HG03442 (cell line): ENCODE data around the gene PCIF1.
"Not testable (repeated sequence)": the region's sequence is repeated elsewhere in the genome, so short reads cannot be mapped to it uniquely, and the experiment has no call there.

Experiments used
- ATAC-seq: cut with Tn5 transposase; IDR thresholded peaks from one replicate; pipeline ENCODE4 v1.9.1; 2021; ENCODE audit warnings: mild to moderate bottlenecking, moderate library complexity; ENCODE audit not compliant: unreplicated experiment

Gene PCIF1

DNA sequence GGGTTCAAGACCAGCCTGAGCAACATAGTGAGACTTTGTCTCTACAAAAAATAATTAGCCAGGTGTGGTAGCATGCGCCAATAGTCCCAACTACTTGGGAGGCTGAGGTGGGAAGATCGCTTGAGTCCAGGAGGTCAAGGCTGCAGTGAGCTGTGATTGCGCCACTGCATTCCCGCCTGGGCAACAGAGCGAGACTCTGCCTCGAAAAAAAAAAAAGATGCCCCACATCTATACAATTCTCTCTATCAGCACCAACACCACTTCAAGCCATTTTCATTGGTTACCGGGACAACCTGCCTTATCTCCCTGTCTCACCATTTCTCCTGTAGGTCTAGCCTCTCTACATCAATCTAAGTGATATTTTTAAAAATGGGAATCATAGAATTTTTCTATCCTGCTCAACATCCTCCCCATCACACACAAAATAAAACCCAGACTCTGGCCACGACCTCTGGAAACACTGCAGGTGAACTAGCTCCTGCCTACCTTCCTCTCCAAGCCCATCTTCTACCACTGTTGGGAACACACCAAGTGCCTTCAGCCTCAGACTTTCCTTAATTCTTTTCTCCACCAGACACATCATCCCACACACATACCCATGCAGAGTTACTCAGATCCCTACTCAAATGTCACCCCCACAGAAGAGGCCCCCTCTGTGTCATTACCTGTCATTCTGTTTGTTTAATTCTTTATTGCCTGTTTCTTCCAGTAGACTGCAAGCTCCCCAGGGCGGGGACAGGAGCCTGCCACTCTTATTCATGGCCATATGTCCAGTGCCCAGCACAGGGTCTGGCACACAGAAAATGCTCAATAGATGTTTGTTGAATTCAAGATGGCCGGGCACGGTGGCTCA lies 12.9 kb upstream of the PCIF1 start:
- ATAC-seq: no peak

DNA sequence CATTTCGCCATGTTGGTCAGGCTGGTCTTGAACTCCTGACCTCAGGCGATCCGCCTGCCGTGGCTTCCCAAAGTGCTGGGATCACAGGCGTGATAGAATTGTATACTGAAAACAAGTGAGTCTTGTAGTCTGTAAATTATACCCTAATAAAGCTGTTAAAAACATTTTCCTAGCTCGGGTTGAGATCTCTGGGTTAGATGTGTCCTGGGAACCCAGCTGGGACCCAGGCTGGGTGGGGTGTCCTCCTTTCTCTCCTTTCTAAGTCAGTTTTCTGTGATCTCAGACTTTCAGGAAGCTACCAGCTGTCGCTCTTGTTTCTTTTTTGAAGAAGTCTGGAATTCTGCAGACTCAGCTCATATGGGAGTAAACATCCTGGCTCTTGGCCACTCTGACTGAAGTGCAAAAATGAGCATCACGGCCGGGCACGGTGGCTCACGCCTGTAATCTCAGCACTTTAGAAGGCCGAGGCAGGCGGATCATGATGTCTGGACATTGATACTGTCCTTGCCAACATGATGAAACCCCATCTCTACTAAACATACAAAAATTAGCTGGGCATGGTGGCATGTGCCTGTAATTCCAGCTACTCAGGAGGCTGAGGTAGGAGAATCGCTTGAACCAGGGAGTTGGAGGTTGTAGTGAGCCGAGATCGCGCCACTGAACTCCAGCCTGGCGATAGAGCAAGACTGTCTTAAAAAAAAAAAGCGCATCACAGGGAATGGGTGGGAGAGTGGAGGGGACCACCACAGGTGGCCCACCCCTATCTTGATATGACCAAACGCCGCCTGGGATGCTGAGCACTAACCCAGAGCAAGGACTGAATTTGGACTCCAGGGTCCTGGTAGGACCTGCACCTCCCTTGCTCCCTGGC lies 9.9 kb upstream of the PCIF1 start:
- ATAC-seq: no peak

GRCh38 chr20:45925821-45926506 lies 8.5 kb upstream of the PCIF1 start:
- no peak for ATAC-seq

- ATAC-seq: no peak
These were observed 7.8 kb upstream of the PCIF1 start for GRCh38 chr20:45926731-45927070.

DNA sequence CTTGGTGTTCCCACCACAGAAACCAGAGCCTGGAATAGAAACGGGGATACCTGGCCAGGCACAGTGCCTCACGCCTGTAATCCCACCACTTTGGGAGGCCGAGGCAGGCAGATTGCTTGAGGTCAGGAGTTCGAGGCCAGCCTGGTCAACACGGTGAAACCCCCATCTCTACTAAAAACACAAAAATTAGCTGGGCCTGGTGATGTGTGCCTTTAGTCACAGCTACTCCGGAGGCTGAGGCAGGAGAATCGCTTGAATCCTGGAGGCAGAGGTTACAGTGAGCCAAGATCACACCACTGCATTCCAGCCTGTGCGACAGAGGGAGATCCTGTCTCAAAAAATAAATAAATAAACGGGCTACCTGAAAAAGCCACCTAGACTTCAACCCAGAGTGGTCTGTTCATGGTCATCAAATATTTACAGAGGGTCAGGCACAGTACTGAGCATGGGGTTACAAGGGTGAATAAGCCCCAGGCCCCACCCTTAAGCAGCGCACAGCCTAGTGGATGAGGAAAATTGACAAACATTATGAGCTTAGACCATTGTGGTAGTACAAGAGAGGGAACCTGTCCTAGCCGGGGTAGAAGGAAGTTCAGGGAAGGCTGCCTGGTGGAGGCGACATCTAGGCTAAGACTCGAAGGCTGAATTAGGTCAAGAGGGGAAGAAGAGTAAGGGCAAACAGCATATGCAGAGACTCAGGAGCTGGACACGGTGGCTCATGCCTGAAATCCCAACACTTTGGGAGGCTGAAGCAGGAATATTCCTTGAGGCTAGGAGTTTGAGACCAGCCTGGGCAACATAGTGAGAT lies 7.2 kb upstream of the PCIF1 start:
- ATAC-seq: no peak

GRCh38 chr20:45931680-45932079 lies 2.8 kb upstream of the PCIF1 start:
- not testable (repeated sequence) for ATAC-seq

GRCh38 chr20:45933266-45934045 lies 1.0 kb upstream of the PCIF1 start:
- ATAC-seq: no peak

DNA sequence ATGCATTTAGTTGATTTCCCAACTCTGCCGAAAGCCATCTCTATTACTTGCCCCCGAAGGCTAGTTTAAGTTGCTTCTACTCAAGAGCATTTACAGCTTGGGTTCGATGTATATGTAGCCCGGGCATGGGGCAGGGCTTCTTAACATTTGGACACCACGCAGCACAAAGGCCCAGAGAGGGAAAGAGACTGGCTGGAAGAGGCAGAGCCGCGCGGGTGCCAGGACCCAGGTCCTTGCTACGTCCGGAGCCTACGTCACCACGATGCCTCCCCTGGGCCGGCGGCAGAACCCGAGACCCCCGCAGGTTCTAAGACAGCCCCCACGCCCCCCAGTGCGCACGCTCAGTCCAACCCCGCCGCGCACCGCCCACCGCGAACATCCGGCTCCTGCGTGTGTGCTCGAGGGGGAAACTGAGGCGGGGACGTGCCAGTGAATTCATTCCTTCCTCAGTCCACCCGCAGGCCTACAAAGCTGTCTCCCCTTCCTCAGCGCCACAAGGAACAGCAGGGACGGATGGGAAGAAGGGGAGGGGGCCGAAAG lies 367 bp upstream of the PCIF1 start:
- ATAC-seq: peak; percentile 6

DNA sequence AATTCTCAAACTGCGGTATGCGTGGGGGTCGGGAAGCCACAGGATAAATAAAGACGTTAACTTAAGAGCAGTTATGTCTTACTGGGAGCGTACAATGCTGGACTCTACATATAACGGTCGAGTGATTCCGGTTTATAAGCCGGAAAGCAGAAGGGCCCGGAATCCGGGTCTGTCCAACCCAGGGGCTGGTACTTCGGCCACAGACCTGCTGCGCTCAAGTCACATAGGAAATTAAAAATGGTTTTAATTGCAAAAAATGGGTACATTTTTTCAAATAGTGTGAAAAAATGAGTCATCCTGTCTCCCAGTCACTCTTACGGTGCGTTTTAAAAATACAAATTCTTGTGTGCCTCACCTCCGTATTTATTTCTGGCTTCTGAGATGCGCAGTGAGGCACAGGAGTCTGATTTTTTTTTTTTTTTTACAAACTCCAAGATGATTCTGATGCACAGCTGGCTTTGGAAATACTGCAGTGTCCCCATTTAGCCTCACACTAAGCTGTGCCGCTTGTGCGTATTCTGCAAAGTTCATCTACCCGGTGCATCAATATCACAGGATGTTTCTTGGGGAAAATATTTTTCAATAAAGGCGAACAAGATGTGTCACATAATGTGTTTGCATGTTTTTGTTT lies 1.0 kb downstream of the PCIF1 start:
- ATAC-seq: no peak

DNA sequence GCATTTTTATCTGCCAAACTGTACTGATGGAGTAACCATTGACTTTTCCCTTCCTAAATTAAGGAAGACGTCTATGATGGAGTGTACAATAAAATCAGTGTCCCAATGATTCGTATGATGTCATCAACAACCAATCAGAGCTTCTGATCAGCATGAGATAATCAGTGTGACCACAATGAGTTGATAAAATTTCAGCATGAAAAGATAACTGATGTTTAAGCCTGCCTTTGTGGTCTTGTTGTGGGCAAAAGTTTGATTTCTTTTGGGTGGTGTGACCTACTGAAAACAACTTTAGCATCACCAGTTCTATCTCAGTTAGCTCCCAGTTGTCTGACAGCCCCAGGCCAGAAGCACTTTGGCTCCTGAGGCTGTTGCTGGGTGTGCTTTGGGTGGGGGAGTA lies 3.3 kb downstream of the PCIF1 start:
- no peak for ATAC-seq

GRCh38 chr20:45938727-45939438 lies 4.4 kb downstream of the PCIF1 start:
- ATAC-seq: no peak

GRCh38 chr20:45940053-45940452 lies 5.6 kb downstream of the PCIF1 start:
- ATAC-seq: no peak

GRCh38 chr20:45940469-45940868 lies 6.0 kb downstream of the PCIF1 start:
- ATAC-seq: no peak

DNA sequence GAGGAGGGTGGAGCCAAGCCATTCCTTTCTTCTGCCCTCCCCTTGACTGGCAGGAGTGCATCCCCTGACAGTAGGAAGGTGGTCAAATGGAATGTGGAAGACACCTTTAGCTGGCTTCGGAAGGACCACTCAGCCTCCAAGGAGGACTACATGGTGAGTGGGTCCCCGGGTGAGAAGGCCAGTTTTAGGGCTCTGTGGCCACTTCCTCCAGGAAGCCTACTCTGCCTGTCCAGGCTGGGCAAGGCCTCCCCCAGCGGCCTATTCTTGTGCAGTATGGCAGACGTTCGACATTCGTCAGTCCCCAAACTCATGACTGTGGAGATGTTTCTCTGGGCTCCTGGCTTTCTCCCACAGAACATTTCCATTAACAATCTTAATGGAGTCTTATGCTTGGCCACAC lies 9.1 kb downstream of the PCIF1 start:
- no peak for ATAC-seq

DNA sequence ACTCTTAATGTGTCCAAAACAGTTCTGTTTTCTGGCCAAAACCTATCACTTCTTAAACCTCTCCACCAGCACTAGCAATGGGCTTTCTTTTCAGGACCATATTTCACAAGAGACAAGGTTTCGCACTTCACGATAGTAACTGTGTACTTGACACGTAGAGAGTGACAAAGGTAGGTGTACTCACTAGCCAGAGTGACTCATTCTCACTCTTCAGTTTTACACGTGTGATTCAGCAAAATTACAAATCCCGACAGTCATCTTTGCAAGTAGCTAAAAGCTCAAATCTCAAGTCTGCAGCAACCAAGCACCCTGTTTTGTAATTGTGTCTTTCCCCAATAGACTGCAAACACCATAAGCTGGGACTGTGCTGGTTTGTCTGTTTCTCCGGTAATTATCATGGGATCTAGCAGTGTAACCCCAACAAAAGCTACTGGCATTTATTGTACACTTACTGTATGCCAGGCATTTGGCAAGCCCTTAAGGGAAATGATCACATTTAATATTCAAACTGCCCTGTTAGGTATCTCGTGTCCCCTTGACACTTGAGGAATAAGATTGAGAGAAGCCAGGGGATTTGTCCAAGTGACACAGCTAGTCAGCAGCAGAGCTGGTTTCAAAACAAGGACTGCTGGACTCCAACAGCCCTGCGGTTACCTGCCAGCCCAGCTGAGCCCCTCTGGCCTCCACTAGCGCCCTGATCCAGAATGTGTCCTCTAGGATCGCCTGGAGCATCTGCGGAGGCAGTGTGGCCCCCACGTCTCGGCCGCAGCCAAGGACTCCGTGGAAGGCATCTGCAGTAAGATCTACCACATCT lies 9.9 kb downstream of the PCIF1 start:
- no peak for ATAC-seq

DNA sequence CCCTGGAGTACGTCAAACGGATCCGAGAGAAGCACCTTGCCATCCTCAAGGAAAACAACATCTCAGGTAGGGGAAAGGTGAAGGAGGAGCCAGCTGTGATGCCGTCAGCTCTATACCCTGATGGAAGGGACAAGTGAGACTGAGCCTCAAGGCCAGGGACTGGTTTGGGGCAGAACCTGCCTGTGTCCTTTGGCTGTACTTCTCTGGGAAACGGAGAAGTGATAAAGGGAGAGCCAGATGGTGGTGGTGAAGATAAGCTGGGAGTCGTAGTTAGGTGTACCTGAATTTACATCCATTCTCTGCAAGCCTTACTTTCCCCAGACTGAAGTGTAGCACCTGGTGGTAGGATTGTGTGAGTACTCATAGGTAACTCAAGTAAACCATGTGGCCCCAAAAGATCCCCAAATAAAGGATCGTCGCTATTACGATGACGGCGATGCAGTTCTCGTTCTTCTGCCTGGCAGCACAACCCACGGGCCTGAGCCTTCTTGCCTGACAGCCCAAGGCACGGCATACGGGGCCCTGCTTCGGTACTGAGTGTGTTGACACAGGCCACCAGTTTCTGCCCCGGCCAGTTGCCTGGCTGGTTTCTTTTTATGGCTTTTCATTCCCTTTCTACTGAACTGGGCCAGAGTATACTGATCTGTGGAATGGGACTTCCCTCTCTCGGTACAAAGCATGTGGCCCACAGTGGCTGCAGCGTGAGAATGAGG lies 10.6 kb downstream of the PCIF1 start:
- no peak for ATAC-seq

DNA sequence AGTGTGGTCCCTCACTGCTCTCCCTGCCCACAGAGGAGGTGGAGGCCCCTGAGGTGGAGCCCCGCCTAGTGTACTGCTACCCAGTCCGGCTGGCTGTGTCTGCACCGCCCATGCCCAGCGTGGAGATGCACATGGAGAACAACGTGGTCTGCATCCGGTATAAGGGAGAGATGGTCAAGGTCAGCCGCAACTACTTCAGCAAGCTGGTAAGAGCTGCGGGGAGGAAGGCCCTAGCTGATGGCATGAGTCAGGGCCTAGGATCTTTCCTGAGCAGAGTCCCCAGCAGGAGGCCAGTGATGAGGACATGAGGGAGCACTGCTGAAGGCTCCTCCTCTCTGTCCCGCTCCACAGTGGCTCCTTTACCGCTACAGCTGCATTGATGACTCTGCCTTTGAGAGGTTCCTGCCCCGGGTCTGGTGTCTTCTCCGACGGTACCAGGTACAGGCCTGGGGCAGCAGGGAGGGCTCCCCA lies 11.2 kb downstream of the PCIF1 start:
- no peak for ATAC-seq
